HG03442 (cell line): Measurements from ENCODE around the gene DNAH14.
"Not testable (repeated sequence)": the region's sequence is repeated elsewhere in the genome, so short reads cannot be mapped to it uniquely, and the experiment has no call there.

ENCODE experiments used
- ATAC-seq: cut with Tn5 transposase; IDR thresholded peaks from one replicate; pipeline ENCODE4 v1.9.1; 2021; ENCODE audit warnings: mild to moderate bottlenecking, moderate library complexity; ENCODE audit not compliant: unreplicated experiment

The DNAH14 gene

GRCh38 chr1:224989615-224990014 is 60.1 kb downstream of the DNAH14 start:
- no peak for ATAC-seq

GRCh38 chr1:224991550-224991949 is 62.1 kb downstream of the DNAH14 start:
- ATAC-seq, result not testable (repeated sequence)

GRCh38 chr1:224995602-224996001 is 66.1 kb downstream of the DNAH14 start:
- no peak for ATAC-seq

GRCh38 chr1:224996266-224996665 is 66.8 kb downstream of the DNAH14 start:
- ATAC-seq, result no peak

- ATAC-seq, result no peak
Measured at GRCh38 chr1:224998185-224998584, 68.7 kb downstream of the DNAH14 start.

DNA sequence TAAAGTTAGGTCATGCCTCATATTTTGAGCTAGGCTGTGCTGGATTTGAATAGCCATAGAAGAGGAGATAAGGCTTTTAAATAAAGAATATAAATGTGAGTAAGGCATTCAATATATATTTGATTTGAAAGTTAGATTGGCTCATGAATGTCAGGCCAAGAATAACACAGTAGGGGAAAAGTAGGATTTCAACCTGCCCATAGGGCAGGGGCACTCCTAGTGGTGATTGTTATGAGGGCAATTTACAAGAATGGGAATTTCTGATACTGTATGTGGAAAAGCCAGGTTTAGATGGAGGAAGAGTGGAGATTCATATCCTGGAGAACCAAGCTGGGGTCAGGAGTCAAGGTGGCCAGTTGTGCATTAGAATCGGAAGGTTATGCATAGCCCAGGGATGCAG is 74.9 kb downstream of the DNAH14 start:
- no peak for ATAC-seq

DNA sequence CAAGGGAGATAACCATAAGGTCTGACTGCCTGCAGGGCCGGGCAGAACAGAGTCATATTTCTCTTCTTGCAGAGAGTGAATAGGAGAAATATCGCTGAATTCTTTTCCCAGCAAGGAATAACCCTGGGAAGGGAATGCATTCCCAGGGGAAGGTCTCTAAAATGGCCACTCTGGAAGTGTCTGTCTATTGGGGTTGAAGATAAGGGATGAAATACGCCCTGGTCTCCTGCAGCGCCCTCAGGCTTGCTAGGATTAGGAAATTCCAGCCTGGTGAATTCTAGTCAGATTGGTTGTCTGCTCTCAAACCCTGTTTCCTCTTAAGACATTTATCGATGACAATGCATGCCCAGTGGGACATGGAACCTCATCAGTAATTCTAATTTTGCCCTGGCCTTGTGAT is 76.9 kb downstream of the DNAH14 start:
- not testable (repeated sequence) for ATAC-seq

GRCh38 chr1:225008050-225008449 is 78.6 kb downstream of the DNAH14 start:
- ATAC-seq, result not testable (repeated sequence)

- no peak for ATAC-seq
Measured at GRCh38 chr1:225021037-225021436, 91.6 kb downstream of the DNAH14 start.

DNA sequence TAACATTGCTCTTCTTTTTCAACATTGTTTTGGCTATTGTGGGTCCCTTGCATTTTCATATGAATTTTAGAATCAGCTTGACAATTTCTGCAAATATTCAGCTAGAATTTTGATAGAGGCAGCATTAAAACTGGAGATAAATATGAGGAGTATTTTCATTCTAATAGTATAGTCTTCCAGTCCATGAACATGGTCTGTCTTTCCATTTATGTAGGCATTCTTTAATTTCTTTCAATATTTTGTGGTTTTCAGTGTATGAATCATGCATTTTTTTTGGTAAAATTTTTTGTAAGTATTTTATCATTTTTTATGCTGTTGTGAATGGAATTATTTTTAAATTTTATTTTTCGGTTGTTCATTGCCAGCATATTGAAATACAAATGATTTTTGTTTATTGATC is 97.2 kb downstream of the DNAH14 start:
- ATAC-seq, result no peak

- not testable (repeated sequence) for ATAC-seq
Measured at GRCh38 chr1:225036441-225036840, 107.0 kb downstream of the DNAH14 start.

DNA sequence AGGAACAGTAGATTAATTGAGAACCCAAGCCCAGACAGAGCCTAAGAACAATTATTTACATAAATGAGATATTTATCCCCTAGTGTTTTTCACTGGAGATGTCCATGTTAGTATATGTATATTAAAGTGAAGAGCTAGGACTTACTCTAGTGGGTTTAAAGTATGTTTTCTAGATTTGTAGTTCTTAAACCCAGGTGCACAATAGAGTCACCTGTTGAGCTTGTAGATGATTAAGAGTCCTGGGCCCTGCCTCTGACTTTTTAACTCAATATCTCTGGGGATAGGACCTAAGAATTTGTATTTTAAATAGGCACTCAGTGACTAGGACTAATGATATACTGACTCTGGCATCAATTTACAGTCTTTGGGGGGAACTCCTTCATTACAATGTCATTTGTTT is 112.8 kb downstream of the DNAH14 start:
- ATAC-seq, result no peak

DNA sequence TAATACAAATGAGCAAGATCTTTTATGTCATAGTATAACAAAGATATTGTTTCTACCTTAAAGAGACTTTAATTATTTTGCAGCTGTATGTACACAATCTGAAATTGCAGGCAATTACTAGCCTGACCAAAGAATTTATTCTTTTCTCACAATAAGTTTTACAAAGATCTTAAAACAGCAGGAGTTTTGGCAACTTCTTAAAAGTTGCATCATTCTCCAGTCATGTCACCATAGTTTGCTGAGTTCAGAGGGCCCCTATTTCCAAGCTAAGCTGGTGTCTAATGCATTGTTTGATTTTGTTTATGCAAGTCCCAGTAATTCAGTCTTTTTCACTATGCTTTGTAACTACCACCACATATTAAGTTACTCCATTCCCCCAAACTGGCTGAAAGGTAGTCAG is 114.8 kb downstream of the DNAH14 start:
- no peak for ATAC-seq

DNA sequence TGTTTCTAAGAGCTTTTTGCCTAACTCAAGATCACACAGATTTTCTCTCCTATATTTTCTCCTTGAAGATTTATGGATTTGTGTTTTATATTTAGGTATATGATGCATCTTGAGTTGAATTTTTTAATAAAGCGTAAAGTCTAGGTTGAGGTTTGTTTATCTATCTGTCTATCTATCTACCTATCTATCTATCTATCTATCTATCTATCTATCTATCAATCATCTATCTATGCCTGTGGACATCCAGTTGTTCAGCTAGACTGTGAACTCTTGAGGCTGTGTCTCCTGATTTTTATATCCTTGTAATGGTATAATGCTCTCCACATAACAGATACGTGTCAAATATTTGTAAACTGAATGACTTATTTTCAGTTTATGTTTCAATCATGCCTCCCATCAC is 120.1 kb downstream of the DNAH14 start:
- ATAC-seq, result no peak

GRCh38 chr1:225063722-225064121 is 134.2 kb downstream of the DNAH14 start:
- no peak for ATAC-seq

DNA sequence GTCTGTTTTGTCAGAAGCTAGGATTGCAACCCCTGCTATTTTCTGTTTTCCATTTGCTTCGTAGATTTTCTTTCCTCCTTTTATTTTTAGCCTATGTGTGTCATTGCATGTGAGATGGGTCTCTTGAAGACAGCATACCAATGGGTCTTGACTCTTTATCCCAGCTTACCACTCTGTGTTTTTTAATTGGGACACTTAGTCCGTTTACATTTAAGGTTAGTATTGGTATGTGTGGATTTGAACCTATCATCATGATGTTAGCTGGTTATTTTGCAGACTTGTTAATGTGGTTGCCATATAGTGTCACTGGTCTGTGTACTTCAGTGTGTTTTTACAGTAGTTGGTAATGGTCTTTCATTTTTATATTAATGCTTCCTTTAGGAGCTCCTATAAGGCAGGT is 141.5 kb downstream of the DNAH14 start:
- no peak for ATAC-seq

GRCh38 chr1:225097175-225097574 is 167.7 kb downstream of the DNAH14 start:
- ATAC-seq, result no peak

GRCh38 chr1:225111000-225111399 is 181.5 kb downstream of the DNAH14 start:
- ATAC-seq, result no peak

DNA sequence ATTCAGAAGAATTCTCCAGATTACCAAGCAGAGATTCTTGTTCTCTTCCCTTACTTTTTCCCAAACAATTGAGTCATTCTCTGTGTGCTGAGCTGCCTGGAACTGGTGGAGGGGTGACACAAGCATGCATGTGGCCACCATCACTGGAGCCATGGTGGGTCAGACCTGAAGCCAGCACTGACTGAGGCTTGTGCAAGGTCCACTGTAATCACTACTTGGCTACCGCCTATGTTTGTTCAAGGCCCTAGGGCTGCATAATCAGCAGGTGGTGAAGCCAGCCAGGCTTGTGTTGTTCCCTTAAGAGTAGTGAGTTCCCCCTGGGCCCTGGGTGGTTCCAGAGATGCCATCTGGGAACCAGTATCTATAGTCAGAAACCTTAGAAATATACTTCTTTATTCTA is 183.8 kb downstream of the DNAH14 start:
- no peak for ATAC-seq

GRCh38 chr1:225114354-225114990 is 185.0 kb downstream of the DNAH14 start:
- no peak for ATAC-seq

DNA sequence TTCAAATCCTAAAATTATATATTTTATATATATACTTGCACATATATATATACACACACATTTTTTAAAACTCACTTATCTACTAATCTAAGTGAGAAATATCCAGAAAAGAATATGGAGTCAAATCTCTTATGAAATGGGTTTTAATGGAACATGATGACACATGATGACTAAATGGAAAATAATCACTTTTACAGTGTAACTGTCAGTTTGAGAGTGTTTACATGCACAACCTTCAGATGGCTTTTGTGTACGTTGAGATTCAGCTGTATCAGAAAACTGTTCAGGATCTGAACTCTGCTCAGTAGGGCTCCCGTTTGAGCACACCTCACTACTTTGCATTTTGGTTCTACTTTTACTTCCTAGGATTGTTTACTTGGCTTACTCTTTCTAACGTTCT is 189.8 kb downstream of the DNAH14 start:
- no peak for ATAC-seq

GRCh38 chr1:225121095-225121494 is 191.6 kb downstream of the DNAH14 start:
- ATAC-seq, result no peak

GRCh38 chr1:225131869-225132268 is 202.4 kb downstream of the DNAH14 start:
- ATAC-seq, result no peak
